ENCODE results near the gene DEDD. TPM values are rescaled to one million over a fixed set of nuclear protein-coding genes. Genes with fewer than 3 reads are reported as not detected.
A peak's percentile ranks its signal among the peaks of the same experiment; 100 is the strongest.

DEDD gene
- total and polyA plus RNA-seq, 2 donors (not counting 1 experiment from before 2014, with no cell fraction given), result 35.9 to 40.8 TPM

DNA sequence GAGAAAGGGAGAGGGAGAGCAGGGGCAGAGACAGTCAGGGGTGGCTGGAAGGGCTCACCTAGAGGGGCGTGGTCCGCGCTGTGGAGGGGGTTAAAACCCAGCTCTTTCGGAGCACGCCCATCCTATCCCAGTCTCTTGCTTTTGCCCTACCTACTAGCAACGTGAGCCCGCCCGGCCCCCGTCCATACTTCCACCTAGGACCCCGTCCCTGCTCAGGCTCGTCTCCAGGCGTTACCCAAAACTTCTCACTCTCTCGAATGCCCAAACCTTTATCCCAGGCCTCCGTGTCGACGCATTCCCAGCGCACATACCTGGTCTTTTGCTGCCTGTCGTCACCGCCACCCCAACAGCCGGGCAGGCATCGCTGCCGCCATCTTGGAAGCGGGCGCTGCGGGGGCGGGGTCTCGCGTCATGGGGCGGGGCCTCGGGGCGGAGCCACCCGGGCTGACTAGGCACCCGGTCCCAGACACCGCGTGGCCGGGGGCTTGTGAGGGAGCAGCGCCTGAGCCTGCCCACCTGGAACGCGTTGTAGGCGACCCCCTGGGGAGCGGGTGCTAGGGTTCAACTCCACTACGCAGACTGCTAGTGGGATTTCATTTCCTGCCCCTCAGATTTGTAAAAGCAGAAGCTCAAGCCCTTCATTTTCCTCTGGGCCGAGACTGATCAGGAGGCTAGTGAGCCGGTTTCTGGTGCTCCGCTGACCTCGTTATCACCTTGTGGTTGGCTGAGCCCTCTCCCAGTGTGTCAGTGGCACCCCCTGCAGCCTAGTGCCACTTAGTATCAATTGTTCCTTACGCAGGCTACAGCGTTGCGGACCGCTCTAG is 44.9 kb upstream of the DEDD start, which contains the start of gene B4GALT3:
B4GALT3 (minus strand) TSS at position 396 of the 824 bp plus-strand sequence. CDS start 1,447 bp downstream, outside the sequence.
- H3K4me2 ChIP-seq (replicated peaks; ENCODE audit: low read depth, low read length, poor library complexity, severe bottlenecking), result peak within 1 kb of the TSS; percentile 82
- H3K27me3 Mint-ChIP-seq, result no peaks in the 10 kb centered on the region
- H3K36me3 ChIP-seq (replicated peaks in 1 of 2; ENCODE audit: control extremely low read depth in 1 of 2, control insufficient read depth in 1 of 2, extremely low read depth in 1 of 2, insufficient read depth in 2 of 2, low read length in 1 of 2), result peaks cover 3 to 37% of the 10 kb centered on the region in 2 experiments
- H3K9me3 ChIP-seq (ENCODE audit: control extremely low read depth in 1 of 3, control insufficient read depth in 2 of 3, insufficient read depth in 1 of 3, low read length in 2 of 3), result no peaks in the 10 kb centered on the region
- POLR2A ChIA-PET, result interaction anchor here (0.6 to 2.3 kb wide), 6 partner anchors 11 to 48 kb away, joined by 4 to 10 read pairs (median 6); partner anchors contain the start of genes APOA2, NDUFS2, PPOX and TOMM40L
- peaks cover 33% of the 10 kb centered on the region for H3K79me2 ChIP-seq (ENCODE audit: control insufficient read depth, insufficient read depth, low read length)
- CTCF ChIA-PET, result interaction anchor here (0.6 to 3.3 kb wide), 5 partner anchors 11 to 79 kb away, joined by 3 to 24 read pairs (median 4); partner anchors contain the start of genes KLHDC9, PPOX and TOMM40L
- intact Hi-C loops (cut with micrococcal nuclease), result loop anchor here (1.0 kb wide), 4 partner anchors 8 to 25 kb away; partner anchors contain the start of genes NDUFS2, PPOX and USP21
- peak within 1 kb of the TSS; percentile 83 for H3K9ac ChIP-seq (ENCODE audit: low read length)
- H3K9me3 Mint-ChIP-seq (ENCODE audit: insufficient read depth), result no peaks in the 10 kb centered on the region
- H3K27ac Mint-ChIP-seq, result peak within 1 kb of the TSS; percentile 100
- H3K27me3 ChIP-seq (replicated peaks in 1 of 4; ENCODE audit: control extremely low read depth in 1 of 4, control insufficient read depth in 3 of 4, insufficient read depth in 4 of 4, low read length in 3 of 4), result no peaks in the 10 kb centered on the region
- peak within 1 kb of the TSS; percentile 99 for H3K4me3 Mint-ChIP-seq
- peaks cover 36 to 52% of the 10 kb centered on the region in 2 donors for H3K4me1 ChIP-seq (ENCODE audit: control insufficient read depth in 2 of 2, insufficient read depth in 2 of 2, low read length in 2 of 2)
- DNase-seq (peak; percentile 92), ATAC-seq (ENCODE audit: low read depth) (peak; percentile 92)
- H3K4me3 ChIP-seq (ENCODE audit: control extremely low read depth in 1 of 5, extremely low read depth in 1 of 5, insufficient read depth in 1 of 5, low read depth in 2 of 5, low read length in 4 of 5), result peak within 1 kb of the TSS; percentile 75 to 95 (median 90)
- H3K27ac ChIP-seq (ENCODE audit: low read length in 2 of 2), result peak within 1 kb of the TSS; percentile 76 to 81
- WGBS (ENCODE audit: insufficient coverage), result 5% methylated on average over 46 of the region's 50 CpGs
- no peak for TF ChIP-seq CTCF (IDR thresholded peaks at IDR 0.05)
- TF ChIP-seq EZH2 (IDR thresholded peaks at IDR 0.05; ENCODE audit: borderline replicate concordance, insufficient read depth, low read depth, low read length, poor library complexity, severe bottlenecking), result no peak
- peaks cover 9% of the 10 kb centered on the region for H4K20me1 ChIP-seq (ENCODE audit: control insufficient read depth, insufficient read depth, low read length, poor library complexity, severe bottlenecking)
- H2AFZ ChIP-seq (ENCODE audit: insufficient read depth, low read depth, low read length, poor library complexity, severe bottlenecking), result peak within 1 kb of the TSS; percentile 96
- peaks cover 64% of the 10 kb centered on the region for H3K4me1 Mint-ChIP-seq
